CD4-positive, alpha-beta T cell treated with Interleukin-6 for 4 hours (primary cell): ENCODE data around the gene PLEKHG3.
"Not testable (repeated sequence)": the region's sequence is repeated elsewhere in the genome, so short reads cannot be mapped to it uniquely, and the experiment has no call there.

Experiments used
- DNase-seq: peaks from one replicate; pipeline ENCODE4 v3.0.0-alpha.2; 2020; ENCODE audit warnings: mixed read lengths

PLEKHG3 gene

DNA sequence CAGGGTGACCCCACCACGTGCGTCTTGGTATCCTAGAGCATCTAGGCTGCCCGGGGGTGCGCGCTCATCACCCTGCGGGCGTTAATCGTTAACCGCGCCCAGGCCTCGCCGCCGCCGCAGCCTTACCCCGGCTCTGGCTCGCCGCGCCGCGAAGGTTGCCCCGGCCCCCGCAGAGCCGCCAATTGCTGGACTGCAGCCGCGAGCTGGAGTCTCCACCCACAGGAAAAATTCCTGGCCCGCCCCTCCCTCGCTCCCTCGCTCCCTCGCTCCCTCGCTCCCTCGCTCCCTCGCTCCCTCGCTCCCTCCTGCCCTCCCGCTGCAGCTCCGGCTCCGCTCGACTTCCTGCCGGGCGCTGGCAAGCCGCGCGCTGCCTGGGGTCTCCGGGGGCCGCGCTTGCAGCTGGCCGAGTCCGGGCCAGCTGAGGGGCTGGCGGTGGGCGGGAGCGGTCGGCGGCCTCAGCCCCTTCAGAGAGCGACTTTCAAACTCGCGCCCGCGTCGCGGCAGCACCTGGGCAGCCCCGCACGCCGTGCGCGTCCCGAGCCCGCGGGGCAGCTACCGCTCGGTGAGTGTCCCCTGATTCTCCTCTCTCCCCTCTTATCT, at the start of gene PLEKHG3:
PLEKHG3 (plus strand) TSS at position 282 of the 600 bp plus-strand sequence. CDS start 23,208 bp downstream, outside the sequence.
- DNase-seq = peak; percentile 39

- DNase-seq = no peak
These were observed 49.3 kb upstream of the PLEKHG3 start for GRCh38 chr14:64654901-64655300.

- DNase-seq = no peak
These were observed 47.2 kb upstream of the PLEKHG3 start for GRCh38 chr14:64656986-64657385.

DNA sequence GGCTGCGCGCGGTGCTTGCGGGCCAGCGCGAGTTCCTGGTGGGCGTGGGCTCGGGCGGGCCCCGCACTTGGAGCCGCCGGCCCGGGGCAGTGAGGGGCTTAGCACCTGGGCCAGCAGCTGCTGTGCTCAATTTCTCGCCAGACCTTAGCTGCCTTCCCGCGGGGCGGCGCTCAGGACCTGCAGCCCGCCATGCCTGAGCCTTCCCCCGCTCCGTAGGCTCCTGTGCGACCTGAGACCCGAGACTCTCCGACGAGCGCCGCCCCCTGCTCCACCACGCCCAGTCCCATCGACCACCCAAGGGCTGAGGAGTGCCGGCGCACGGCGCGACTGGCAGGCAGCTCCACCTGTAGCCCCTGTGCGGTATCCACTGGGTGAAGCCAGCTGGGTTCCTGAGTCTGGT, 46.0 kb upstream of the PLEKHG3 start:
- no peak for DNase-seq

GRCh38 chr14:64658700-64659264, 45.4 kb upstream of the PLEKHG3 start:
- DNase-seq = not testable (repeated sequence)

GRCh38 chr14:64659366-64659765, 44.9 kb upstream of the PLEKHG3 start:
- no peak for DNase-seq

GRCh38 chr14:64663174-64663573, 41.0 kb upstream of the PLEKHG3 start:
- DNase-seq = no peak

DNA sequence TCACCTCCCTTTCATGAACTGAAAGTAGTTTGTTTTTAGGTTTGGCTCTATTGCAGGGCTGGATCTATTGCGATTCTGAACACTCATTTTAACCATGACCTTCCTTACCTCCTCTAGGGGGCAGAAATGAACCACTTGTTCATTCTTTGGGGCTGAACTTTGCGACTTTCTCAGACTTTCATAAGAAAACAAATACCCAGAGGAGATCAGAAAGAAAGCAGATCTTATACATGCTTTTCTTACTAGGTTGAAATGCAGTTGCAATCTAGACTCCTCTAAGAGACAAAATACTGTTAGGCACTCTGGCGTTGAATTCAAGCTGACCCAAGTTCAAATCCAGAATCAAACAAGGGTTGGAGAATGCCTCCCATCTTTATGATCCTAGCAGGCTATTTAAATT, 32.6 kb upstream of the PLEKHG3 start:
- peak; percentile 8 for DNase-seq

DNA sequence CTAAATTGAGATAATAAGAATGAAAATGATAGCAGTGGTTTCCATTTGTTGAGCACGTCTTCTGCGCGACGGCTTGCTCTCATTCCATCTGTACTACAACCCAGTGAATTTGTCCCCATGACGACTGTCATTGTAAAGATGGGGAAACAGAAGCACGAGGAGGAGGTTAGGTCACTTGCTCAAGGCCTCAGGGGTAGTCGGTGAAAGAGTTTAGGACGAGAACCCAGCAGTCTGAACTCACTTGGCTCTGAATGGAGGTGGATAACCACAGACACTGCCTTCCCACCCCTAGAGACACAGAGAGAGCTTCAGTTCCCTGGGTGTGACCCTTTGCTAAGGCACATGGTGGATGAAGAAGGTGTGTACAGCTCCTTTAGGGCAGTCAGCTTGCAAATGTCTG, 30.9 kb upstream of the PLEKHG3 start:
- no peak for DNase-seq

- DNase-seq = peak; percentile 63
These were observed 30.5 kb upstream of the PLEKHG3 start for GRCh38 chr14:64673748-64674147.

- no peak for DNase-seq
These were observed 29.4 kb upstream of the PLEKHG3 start for GRCh38 chr14:64674829-64675228.

DNA sequence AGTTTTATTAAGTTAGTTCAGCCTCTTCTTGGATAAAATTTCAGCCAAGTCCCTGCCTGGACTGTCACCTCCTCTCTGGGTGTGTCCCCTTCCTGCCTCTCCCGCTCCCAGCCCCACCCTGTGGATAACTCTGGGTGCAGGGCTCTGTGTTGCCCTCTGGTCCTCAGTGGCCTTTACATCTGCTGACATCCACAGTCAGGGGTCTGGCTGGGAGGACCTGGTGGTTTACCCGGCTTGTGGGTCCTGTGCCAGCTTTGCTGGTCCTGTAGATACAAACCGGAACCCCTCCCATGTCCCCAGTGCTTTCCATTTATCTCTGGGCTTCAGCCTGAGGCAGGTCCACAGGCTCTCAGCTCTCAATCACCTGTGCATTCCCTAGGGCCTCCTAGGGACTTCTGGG, 28.9 kb upstream of the PLEKHG3 start:
- DNase-seq = no peak

GRCh38 chr14:64676410-64677008, 27.7 kb upstream of the PLEKHG3 start:
- no peak for DNase-seq

DNA sequence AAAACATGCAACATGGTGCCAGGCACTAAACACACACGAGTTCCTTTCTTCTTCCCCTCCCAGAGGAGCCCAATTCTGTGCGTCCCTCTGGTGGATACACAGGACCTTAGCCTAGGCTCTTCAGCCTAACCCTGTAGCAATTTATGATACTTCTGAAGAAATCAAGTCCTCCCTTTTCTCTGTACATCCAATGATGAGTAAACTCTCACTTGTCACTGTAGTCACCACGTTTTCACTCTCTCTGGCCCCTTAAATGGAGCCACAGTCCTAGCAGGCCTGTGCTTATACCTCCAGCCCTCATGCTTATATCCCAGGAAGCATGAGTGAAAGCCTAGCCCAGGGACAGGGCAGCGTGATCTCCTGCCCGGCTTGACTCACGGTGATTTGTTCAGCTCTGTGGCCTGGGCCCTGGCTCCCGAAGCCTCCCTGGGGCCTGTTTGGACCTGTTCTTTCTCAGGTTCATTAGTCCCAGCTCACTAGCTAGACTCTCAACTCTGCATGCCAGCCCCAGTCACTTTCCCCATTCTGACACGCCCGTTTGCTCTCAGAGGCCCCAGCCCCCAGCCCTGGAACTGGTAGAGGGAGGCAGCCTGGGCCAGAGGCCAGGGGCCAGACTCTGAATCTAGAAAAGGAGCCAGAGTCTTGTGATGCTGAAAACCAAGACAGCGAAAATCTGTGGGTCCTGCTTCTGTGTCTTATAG, 24.1 kb upstream of the PLEKHG3 start:
- DNase-seq = no peak

GRCh38 chr14:64680714-64681065, 23.5 kb upstream of the PLEKHG3 start:
- no peak for DNase-seq

DNA sequence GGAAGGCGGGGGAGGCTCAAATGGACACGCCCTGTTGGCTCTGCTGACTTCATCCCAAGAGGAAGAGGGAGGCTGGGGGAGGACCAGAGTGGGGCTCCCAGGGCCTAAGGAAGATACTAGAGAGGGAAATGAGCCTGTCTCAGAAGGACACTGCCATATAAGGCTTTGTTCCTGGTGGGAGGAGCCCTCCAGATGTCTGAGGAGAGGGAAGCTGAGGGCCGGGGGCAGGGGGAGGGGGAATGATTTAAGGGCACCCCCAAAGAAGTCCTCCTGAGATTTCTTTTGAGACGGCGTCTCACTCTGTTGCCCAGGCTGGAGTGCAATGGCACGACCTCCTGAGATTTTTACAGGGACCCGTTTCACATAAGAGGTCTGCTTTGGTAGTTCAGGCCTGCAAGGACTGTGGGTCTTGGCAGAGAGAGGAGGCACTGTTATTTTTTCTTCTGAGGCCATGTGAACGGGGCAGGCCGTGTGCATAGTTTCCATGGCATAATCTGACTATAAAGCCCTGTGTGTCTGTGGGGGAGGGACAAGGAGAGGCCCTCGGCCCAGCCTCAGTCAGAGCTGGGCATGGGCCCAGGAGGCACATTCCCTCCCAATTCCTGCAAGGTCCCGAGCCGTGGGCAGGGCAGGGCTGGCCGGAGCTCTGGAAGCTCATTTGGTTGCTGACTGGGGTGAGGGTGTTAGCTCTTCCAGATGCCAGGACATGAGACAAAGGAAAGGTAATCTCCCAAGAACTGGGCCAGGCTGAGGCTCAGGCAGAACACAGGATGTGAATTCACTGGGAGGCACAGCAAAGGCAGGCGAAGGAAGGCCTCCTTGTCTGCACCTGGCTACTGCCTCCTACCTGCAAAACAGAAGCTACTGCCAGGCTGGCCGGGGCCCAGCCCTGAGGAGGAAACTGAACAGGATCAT, 22.2 kb upstream of the PLEKHG3 start:
- no peak for DNase-seq

DNA sequence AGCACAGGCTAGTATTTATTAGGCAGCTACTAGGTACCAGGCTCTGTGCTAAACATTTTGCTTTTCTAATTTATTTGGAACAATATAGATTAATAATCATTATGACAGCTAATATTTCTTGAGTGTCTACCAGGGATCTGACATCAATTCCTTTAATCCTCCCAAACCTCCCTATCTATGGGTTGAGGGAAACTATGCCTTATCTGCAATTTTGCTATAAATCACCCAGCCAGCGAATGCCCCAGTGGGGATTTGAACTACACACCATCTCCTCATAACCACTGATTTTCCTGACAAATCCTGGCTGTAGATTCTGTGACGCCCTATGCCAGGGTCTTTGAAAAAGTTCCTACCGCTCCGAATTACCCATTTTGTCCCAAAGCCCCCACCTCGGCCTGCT, 21.4 kb upstream of the PLEKHG3 start:
- no peak for DNase-seq

DNA sequence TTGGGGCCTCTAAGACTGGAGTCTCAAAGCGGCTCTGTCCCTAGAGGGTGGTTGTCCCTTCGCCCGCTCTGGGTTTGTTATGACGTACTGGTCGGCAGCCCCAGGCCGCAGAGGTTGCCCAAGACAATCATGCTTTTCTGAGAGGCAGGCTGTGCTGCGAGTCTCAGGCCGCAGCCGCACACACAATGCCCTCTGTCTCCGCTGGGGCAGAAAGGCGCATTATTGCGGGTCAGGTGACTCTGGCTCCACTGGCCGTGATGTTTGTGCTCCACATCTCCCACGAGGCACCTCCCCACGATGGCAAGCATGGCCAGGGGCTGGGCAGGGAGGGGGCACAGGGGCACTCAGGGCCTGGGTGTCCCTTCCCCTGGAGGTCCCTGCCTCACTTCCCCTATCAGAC, 21.0 kb upstream of the PLEKHG3 start:
- DNase-seq = no peak

GRCh38 chr14:64684091-64684490, 20.1 kb upstream of the PLEKHG3 start:
- no peak for DNase-seq

- no peak for DNase-seq
These were observed 18.6 kb upstream of the PLEKHG3 start for GRCh38 chr14:64685371-64686281.

- no peak for DNase-seq
These were observed 18.0 kb upstream of the PLEKHG3 start for GRCh38 chr14:64686282-64686615.

- no peak for DNase-seq
These were observed 16.2 kb upstream of the PLEKHG3 start for GRCh38 chr14:64688031-64688430.
